Keratinocyte (primary cell): ENCODE measurements around the gene LENG8. TPM values are rescaled to one million over a fixed set of nuclear protein-coding genes. Genes with fewer than 3 reads are reported as not detected.

Experiments
- DNase-seq: peaks from one replicate; pipeline ENCODE4 v3.0.0-alpha.2; 2011; ENCODE audit warnings: low read depth, missing footprints, low spot score
- FAIRE-seq: peaks from 2 replicates; lab custom pipeline; 2011; peaks lifted over from hg19 to GRCh38; lab: Jason Lieb, UNC
- H2AFZ ChIP-seq: 2 replicates; pipeline ENCODE4 v1.6.0; 2012; ENCODE audit warnings: low read length, control low read depth, inconsistent platforms; ENCODE audit not compliant: control insufficient read depth
- H3K27ac ChIP-seq: 2 replicates; pipeline ENCODE4 v1.5.1; 2011; ENCODE audit warnings: low read length; ENCODE audit not compliant: control insufficient read depth, insufficient read depth
- H3K27me3 ChIP-seq: 3 replicates; pipeline ENCODE4 v1.6.0; 2011; ENCODE audit warnings: low read length; ENCODE audit not compliant: control insufficient read depth, insufficient read depth; ENCODE audit errors: extremely low read depth
- H3K36me3 ChIP-seq, 2 experiments: 2 replicates in 1 of 2; 3 replicates in 1 of 2; pipeline ENCODE4 v1.5.1; 2011; ENCODE audit warnings: low read length in 2 of 2, mild to moderate bottlenecking in 1 of 2; ENCODE audit not compliant: control insufficient read depth in 2 of 2, insufficient read depth in 2 of 2; ENCODE audit errors: extremely low read depth in 1 of 2
- H3K4me1 ChIP-seq: 3 replicates; pipeline ENCODE4 v1.5.1; 2011; ENCODE audit warnings: low read length; ENCODE audit not compliant: control insufficient read depth, insufficient read depth; ENCODE audit errors: extremely low read depth
- H3K4me2 ChIP-seq: 3 replicates; pipeline ENCODE4 v1.6.0; 2011; ENCODE audit warnings: low read depth, low read length; ENCODE audit not compliant: control insufficient read depth, insufficient read depth; ENCODE audit errors: extremely low read depth
- H3K4me3 ChIP-seq, 3 experiments: fragments of 200-600 bp in 1 of 3; sonication (generic) in 1 of 3; 2 replicates in 2 of 3; 3 replicates in 1 of 3; pipeline ENCODE4 v1.5.1; 2011 to 2016; ENCODE audit warnings: low read length in 3 of 3, mild to moderate bottlenecking in 3 of 3, control low read depth in 2 of 3, inconsistent platforms in 1 of 3, low read depth in 1 of 3, mixed read lengths in 1 of 3, mixed run types in 1 of 3, moderate library complexity in 1 of 3; ENCODE audit not compliant: control insufficient read depth in 2 of 3, insufficient read depth in 2 of 3; ENCODE audit errors: extremely low read depth in 1 of 3
- H3K79me2 ChIP-seq: 2 replicates; pipeline ENCODE4 v1.6.0; 2012; ENCODE audit warnings: low read length; ENCODE audit not compliant: control insufficient read depth, insufficient read depth
- H3K9ac ChIP-seq: 3 replicates; pipeline ENCODE4 v1.6.0; 2011; ENCODE audit warnings: low read length; ENCODE audit not compliant: control insufficient read depth, insufficient read depth; ENCODE audit errors: extremely low read depth
- H3K9me1 ChIP-seq: 3 replicates; pipeline ENCODE4 v1.6.0; 2011; ENCODE audit warnings: low read length; ENCODE audit not compliant: control insufficient read depth, insufficient read depth; ENCODE audit errors: extremely low read depth
- H3K9me3 ChIP-seq: 2 replicates; pipeline ENCODE4 v1.5.1; 2012; ENCODE audit warnings: low read depth, low read length; ENCODE audit not compliant: control insufficient read depth
- H4K20me1 ChIP-seq: 3 replicates; pipeline ENCODE4 v1.6.0; 2011; ENCODE audit warnings: low read length; ENCODE audit not compliant: control insufficient read depth, insufficient read depth; ENCODE audit errors: extremely low read depth
- EZH2 ChIP-seq: IDR thresholded peaks from one replicate; pipeline ENCODE4 v1.6.1; 2012; ENCODE audit warnings: inconsistent platforms, mild to moderate bottlenecking, low read length, moderate library complexity
- dilution Hi-C: fragments of 300-500 bp; cut with MboI; formaldehyde crosslinking; loops from one replicate; pipeline ENCODE4 v1.7.0; 2020; ENCODE audit warnings: low sequenced_read_pairs; ENCODE audit not compliant: extremely low pct_ligation_motif_present
- polyA plus RNA-seq, 5 experiments: library from polyadenylated mRNA; depleted of rRNA in 3 of 5; stranded (reverse) in 3 of 5; stranded (forward) in 1 of 5; unstranded in 1 of 5; fragments of >200 nt; gene quantifications; 1 replicate in 1 of 5; 2 replicates in 3 of 5; 3 replicates in 1 of 5; pipeline versions ENCODE4 v1.2.1 to v1.2.3, GENCODE V29; 2011 to 2012; ENCODE audit warnings: missing spikeins in 2 of 5, low read depth in 1 of 5, low replicate concordance in 1 of 5
- TF ChIP-seq, protein P1 (sequence below), 3 experiments: IDR thresholded peaks in 1 of 3; conservative IDR thresholded peaks in 1 of 3; optimal IDR thresholded peaks in 1 of 3; 2 replicates in 2 of 3; 3 replicates in 1 of 3; pipeline versions ENCODE3 to v1.5.1; 2011; ENCODE audit warnings: low read length in 3 of 3, mild to moderate bottlenecking in 3 of 3, moderate library complexity in 2 of 3, control low read depth in 1 of 3, inconsistent platforms in 1 of 3; ENCODE audit not compliant: insufficient read depth in 2 of 3; ENCODE audit errors: extremely low read depth in 1 of 3

Gene LENG8
- polyA plus RNA-seq, 1 donor (not counting 4 experiments of a cell fraction or from before 2014, with no cell fraction given), result 29.4 TPM

DNA sequence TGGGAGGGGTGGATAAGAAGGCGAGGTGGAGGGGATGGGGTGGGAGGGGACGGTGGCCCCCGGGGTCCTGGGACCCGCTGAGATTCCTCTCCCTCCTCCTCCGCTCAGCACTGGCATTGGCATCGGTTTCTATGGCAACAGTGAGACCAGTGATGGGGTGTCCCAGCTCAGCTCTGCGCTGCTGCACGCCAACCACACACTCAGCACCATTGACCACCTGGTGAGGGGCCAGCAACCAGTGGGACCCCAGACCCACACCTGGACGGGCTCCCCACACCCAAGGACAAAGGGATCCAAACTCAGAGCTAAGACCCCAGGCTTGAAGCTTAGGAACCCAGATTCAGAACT, 27.9 kb upstream of the LENG8 start:
- FAIRE-seq, result no peak

GRCh38 chr19:54421521-54421920, 27.5 kb upstream of the LENG8 start:
- peaks cover 36% of the 10 kb centered on the region for H3K27me3 ChIP-seq

More for the DNA sequence above, 27.9 kb upstream of the LENG8 start:
- no peaks in the 10 kb centered on the region for H4K20me1 ChIP-seq
- dilution Hi-C loops, result no loop called here
- H3K4me1 ChIP-seq, result no peaks in the 10 kb centered on the region
- H3K9me1 ChIP-seq, result no peaks in the 10 kb centered on the region
- H3K36me3 ChIP-seq, result no peaks in the 10 kb centered on the region
- no peak for DNase-seq
- no peak overlapping the region for H3K9ac ChIP-seq
- no peak overlapping the region for H3K27ac ChIP-seq
- TF ChIP-seq EZH2, result no peak
- TF ChIP-seq, protein P1, sequence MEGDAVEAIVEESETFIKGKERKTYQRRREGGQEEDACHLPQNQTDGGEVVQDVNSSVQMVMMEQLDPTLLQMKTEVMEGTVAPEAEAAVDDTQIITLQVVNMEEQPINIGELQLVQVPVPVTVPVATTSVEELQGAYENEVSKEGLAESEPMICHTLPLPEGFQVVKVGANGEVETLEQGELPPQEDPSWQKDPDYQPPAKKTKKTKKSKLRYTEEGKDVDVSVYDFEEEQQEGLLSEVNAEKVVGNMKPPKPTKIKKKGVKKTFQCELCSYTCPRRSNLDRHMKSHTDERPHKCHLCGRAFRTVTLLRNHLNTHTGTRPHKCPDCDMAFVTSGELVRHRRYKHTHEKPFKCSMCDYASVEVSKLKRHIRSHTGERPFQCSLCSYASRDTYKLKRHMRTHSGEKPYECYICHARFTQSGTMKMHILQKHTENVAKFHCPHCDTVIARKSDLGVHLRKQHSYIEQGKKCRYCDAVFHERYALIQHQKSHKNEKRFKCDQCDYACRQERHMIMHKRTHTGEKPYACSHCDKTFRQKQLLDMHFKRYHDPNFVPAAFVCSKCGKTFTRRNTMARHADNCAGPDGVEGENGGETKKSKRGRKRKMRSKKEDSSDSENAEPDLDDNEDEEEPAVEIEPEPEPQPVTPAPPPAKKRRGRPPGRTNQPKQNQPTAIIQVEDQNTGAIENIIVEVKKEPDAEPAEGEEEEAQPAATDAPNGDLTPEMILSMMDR (optimal IDR thresholded peaks at IDR 0.05 in 1 of 3, IDR thresholded peaks at IDR 0.05 in 1 of 3, conservative IDR thresholded peaks at IDR 0.05 in 1 of 3; ENCODE audit: extremely low read depth in 1 of 3, insufficient read depth in 2 of 3, low read length in 3 of 3), result no peak
- H3K9me3 ChIP-seq, result no peaks in the 10 kb centered on the region
- no peak overlapping the region for H3K4me3 ChIP-seq
- no peak overlapping the region for H2AFZ ChIP-seq
- H3K27me3 ChIP-seq, result peaks cover 40% of the 10 kb centered on the region
- H3K79me2 ChIP-seq, result no peaks in the 10 kb centered on the region
- H3K4me2 ChIP-seq, result no peak overlapping the region

More at GRCh38 chr19:54421521-54421920, 27.5 kb upstream of the LENG8 start:
- no peak for DNase-seq
- FAIRE-seq, result no peak
- no peak overlapping the region for H2AFZ ChIP-seq
- dilution Hi-C loops, result no loop called here
- H3K4me2 ChIP-seq, result no peak overlapping the region
- no peaks in the 10 kb centered on the region for H3K4me1 ChIP-seq
- no peaks in the 10 kb centered on the region for H3K79me2 ChIP-seq
- H3K9me3 ChIP-seq, result no peaks in the 10 kb centered on the region
- no peak overlapping the region for H3K27ac ChIP-seq
- no peaks in the 10 kb centered on the region for H3K9me1 ChIP-seq
- TF ChIP-seq, protein P1 (optimal IDR thresholded peaks at IDR 0.05 in 1 of 3, IDR thresholded peaks at IDR 0.05 in 1 of 3, conservative IDR thresholded peaks at IDR 0.05 in 1 of 3; ENCODE audit: extremely low read depth in 1 of 3, insufficient read depth in 2 of 3, low read length in 3 of 3), result no peak
- TF ChIP-seq EZH2, result no peak
- no peak overlapping the region for H3K9ac ChIP-seq
- H3K4me3 ChIP-seq, result no peak overlapping the region
- no peaks in the 10 kb centered on the region for H4K20me1 ChIP-seq
- H3K36me3 ChIP-seq, result no peaks in the 10 kb centered on the region
